VCaP (cell line): ENCODE measurements around the gene ARHGAP32.

Source experiments
- H3K27ac ChIP-seq: fragments of 450-650 bp; 2 replicates; pipeline ENCODE4 v1.5.1; 2017
- TF ChIP-seq, protein P1 (sequence below): fragments of 450-650 bp; conservative IDR thresholded peaks from 2 replicates; pipeline ENCODE4 v1.5.1; 2017; ENCODE audit warnings: mild to moderate bottlenecking, moderate library complexity

ARHGAP32 gene

DNA sequence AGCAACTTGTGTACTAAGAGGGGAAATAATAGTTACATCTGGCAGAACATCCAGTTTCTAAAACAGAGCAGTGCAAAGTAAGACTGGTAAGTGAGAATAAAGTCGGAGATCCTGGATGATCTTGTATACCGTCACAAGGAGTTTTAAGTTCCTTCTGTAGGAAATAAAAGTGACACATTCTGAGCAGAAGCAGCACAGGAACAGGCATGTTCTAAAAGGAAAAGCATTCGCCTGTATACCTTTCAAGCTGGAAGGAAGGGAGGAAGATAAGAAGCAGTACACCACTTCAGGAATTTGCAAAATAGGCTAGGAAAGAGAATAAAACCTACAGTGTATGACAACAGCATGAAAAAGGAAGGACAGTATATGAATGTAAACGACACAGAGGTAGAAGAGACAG, 143.2 kb downstream of the ARHGAP32 start:
- H3K27ac ChIP-seq = no peak overlapping the region
- TF ChIP-seq, protein P1, sequence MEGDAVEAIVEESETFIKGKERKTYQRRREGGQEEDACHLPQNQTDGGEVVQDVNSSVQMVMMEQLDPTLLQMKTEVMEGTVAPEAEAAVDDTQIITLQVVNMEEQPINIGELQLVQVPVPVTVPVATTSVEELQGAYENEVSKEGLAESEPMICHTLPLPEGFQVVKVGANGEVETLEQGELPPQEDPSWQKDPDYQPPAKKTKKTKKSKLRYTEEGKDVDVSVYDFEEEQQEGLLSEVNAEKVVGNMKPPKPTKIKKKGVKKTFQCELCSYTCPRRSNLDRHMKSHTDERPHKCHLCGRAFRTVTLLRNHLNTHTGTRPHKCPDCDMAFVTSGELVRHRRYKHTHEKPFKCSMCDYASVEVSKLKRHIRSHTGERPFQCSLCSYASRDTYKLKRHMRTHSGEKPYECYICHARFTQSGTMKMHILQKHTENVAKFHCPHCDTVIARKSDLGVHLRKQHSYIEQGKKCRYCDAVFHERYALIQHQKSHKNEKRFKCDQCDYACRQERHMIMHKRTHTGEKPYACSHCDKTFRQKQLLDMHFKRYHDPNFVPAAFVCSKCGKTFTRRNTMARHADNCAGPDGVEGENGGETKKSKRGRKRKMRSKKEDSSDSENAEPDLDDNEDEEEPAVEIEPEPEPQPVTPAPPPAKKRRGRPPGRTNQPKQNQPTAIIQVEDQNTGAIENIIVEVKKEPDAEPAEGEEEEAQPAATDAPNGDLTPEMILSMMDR = no peak

DNA sequence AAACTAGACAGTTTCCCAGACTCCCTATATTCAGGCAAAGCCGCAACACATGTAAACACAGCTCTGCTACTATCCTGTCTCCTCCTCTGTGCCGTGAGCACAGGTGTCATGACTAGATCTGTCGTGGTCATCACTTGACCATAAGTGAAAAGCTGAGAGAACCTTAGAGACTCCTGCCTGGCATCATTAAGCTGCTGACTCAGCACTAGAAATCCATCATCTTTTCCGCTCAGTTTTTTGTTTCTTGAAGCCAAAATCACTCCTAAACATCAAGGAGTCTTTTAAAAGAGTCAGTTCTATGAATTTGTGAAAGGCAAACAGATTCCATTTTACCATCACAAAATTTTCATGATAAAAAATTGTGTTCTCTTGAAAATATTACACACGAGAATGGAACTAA, 147.0 kb downstream of the ARHGAP32 start:
- no peak overlapping the region for H3K27ac ChIP-seq
- TF ChIP-seq, protein P1 = no peak

DNA sequence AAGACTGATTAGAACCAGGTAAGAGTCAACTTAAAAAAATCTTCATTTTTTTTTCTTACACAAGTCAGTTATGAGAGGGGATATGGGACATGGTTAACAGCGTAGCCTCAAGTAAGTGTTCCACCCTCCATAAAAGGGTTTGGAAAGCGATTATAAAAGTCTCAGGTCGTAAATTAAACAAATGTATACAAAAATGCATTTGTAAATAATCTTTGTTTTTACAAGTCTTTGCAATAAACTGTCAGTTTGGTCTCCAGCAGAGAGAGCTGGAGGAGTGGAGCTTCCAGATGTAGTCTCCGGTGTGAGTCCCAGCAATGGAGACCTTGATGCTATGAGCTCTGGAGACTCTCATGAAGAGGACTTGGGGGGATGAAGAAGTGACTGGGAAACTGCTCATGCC, 149.6 kb downstream of the ARHGAP32 start:
- TF ChIP-seq, protein P1 = no peak
- peak overlapping the region; percentile 1 for H3K27ac ChIP-seq

DNA sequence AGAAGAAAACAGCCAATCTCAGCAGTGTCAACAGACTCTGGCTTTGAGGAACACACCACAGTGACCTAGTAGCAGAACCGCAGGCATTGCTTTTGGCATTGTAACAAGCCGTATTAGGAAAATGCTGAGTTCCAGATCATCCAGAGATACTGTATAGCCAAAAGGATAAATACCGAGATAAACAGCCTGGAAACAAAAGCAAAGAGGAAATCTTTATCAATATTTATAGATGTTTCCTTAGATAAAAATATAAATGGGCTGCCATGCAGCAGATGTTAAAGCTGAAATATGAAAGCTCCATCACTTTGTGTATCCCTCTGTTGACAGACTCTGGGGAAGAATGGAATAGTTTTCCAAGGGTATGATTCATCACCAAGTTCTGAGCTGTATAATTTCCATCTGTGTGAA, 150.5 kb downstream of the ARHGAP32 start:
- TF ChIP-seq, protein P1 = no peak
- H3K27ac ChIP-seq = peak overlapping the region; percentile 1

DNA sequence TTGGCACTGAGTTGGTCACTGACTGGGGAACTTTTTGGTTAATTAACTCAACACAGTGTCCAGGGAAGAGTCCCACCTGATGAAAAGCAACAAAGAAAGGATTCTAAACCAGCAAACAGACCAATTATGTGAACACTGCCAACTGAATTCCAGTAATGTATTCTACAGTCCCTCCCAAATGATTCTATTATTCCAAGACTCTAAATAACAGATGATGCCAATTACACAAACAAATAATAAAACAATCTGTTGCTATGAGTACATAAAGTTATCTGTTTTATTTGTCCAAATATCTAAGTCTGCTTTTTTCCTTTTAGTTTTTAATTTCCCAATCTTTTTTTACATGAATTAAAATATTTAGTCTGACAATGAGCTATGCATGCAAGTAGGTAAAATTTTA, 151.2 kb downstream of the ARHGAP32 start:
- TF ChIP-seq, protein P1 = no peak
- H3K27ac ChIP-seq = peak overlapping the region; percentile 1

DNA sequence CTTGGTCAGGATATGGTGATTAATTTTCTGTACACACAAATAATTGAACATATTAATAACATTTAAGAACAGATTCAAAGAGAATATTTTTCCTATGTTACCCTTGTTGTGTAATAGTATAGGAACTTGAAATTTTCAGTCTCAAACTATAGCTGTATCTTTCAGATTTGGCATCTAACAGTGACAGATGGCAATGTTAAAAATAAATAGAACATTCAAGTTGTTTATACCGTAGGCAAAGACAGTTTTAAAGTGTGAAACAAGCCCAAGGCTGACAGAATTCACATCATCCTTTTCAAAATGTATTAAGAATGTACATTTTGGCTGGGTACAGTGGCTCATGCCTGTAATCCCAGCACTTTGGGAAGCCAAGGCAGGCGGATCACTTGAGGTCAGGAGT, 156.9 kb downstream of the ARHGAP32 start:
- no peak overlapping the region for H3K27ac ChIP-seq
- TF ChIP-seq, protein P1 = no peak

DNA sequence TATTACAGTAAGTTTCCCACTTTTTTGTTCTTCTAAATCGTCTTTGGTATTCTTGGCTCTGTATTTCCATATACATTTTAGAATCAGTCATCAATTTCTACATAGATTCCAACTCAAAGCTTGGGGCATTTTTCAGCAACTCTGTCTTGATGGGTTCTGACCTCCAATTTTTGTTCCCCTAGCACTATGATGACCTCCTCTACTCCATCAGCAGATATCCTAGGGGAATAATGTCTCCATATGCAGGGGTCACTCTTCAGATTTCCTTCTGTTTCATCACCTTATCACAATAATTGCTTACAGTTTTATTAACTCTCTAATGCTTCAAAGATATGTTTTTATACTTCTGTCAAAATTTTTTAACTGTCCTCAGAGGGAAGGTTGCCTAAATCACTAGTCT, 158.1 kb downstream of the ARHGAP32 start:
- TF ChIP-seq, protein P1 = no peak

More for the DNA sequence above, 158.1 kb downstream of the ARHGAP32 start:
- H3K27ac ChIP-seq = no peak overlapping the region
